SK-N-SH (cell line): ENCODE data around the gene HOXA10. TPM values are rescaled to one million over a fixed set of nuclear protein-coding genes. Genes with fewer than 3 reads are reported as not detected.

Source experiments
- CTCF ChIA-PET: fragments of 300-600, 350-600 bp; formaldehyde crosslinking; extraction: SDS; loops from one replicate; lab custom pipeline; 2021; lab: Yijun Ruan, JAX
- POLR2A ChIA-PET: fragments of 350-600 bp; sonication (Branson Sonifier 250); formaldehyde crosslinking; extraction: SDS; loops from one replicate; lab custom pipeline; 2020; ENCODE audit warnings: antibody characterized with exemption, inconsistent platforms; lab: Yijun Ruan, JAX
- DNase-seq: peaks from one replicate; pipeline ENCODE4 v3.0.0; 2012
- H2AFZ ChIP-seq: fragments of 200-600 bp; sonication (generic); 2 replicates; pipeline ENCODE4 v1.8.1; 2016; ENCODE audit warnings: antibody characterized with exemption, mild to moderate bottlenecking, low read depth
- H3F3A ChIP-seq: fragments of 200-600 bp; sonication (generic); replicated peaks from 2 replicates; pipeline ENCODE3; 2016; ENCODE audit warnings: antibody characterized with exemption, mild to moderate bottlenecking; ENCODE audit not compliant: insufficient read depth
- H3K27ac ChIP-seq, 2 experiments: fragments of 200-500 bp in 1 of 2; fragments of 200-600 bp in 1 of 2; sonication (Bioruptor generic) in 1 of 2; sonication (generic), shearing (Covaris generic) in 1 of 2; 2 replicates each; pipeline versions ENCODE4 v1.5.1 to v1.6.1; 2014 to 2016; ENCODE audit warnings: low read depth in 2 of 2, inconsistent platforms in 1 of 2, low read length in 1 of 2, mild to moderate bottlenecking in 1 of 2, mixed read lengths in 1 of 2
- H3K27me3 ChIP-seq: fragments of 200-600 bp; sonication (generic), shearing (Covaris generic); 2 replicates; pipeline ENCODE4 v1.6.1; 2016; ENCODE audit warnings: mixed run types; ENCODE audit not compliant: insufficient read depth
- H3K36me3 ChIP-seq, 2 experiments: fragments of 200-500 bp in 1 of 2; fragments of 200-600 bp in 1 of 2; sonication (Bioruptor generic) in 1 of 2; sonication (generic) in 1 of 2; replicated peaks in 1 of 2; 2 replicates each; pipeline versions ENCODE3 to v1.5.1; 2014 to 2016; ENCODE audit warnings: low read length in 1 of 2, mild to moderate bottlenecking in 1 of 2; ENCODE audit not compliant: insufficient read depth in 2 of 2, control insufficient read depth in 1 of 2
- H3K4me1 ChIP-seq, 2 experiments: fragments of 200-500 bp in 1 of 2; fragments of 200-600 bp in 1 of 2; sonication (Bioruptor generic) in 1 of 2; sonication (generic), shearing (Covaris generic) in 1 of 2; 2 replicates each; pipeline versions ENCODE4 v1.5.1 to v1.6.1; 2014 to 2016; ENCODE audit warnings: low read depth in 1 of 2, low read length in 1 of 2, mixed run types in 1 of 2; ENCODE audit not compliant: insufficient read depth in 2 of 2, control insufficient read depth in 1 of 2
- H3K4me2 ChIP-seq: fragments of 200-600 bp; sonication (generic), shearing (Covaris generic); 2 replicates; pipeline ENCODE4 v1.6.1; 2017; ENCODE audit warnings: mixed run types
- H3K4me3 ChIP-seq, 2 experiments: fragments of 200-500 bp in 1 of 2; fragments of 200-600 bp in 1 of 2; sonication (Bioruptor generic) in 1 of 2; sonication (generic), shearing (Covaris generic) in 1 of 2; 2 replicates each; pipeline versions ENCODE4 v1.5.1 to v1.8.1; 2014 to 2016; ENCODE audit warnings: low read depth in 2 of 2, inconsistent platforms in 1 of 2, low read length in 1 of 2, mild to moderate bottlenecking in 1 of 2, mixed read lengths in 1 of 2, moderate library complexity in 1 of 2
- H3K79me2 ChIP-seq: fragments of 200-600 bp; sonication (generic); 2 replicates; pipeline ENCODE4 v1.8.1; 2017; ENCODE audit warnings: mild to moderate bottlenecking; ENCODE audit not compliant: insufficient read depth
- H3K9ac ChIP-seq: fragments of 200-600 bp; sonication (generic); 2 replicates; pipeline ENCODE4 v1.6.1; 2017; ENCODE audit warnings: mixed run types
- H3K9me2 ChIP-seq: fragments of 200-600 bp; sonication (generic); 2 replicates; pipeline ENCODE4 v1.6.1; 2017; ENCODE audit warnings: mixed run types
- H3K9me3 ChIP-seq: fragments of 200-600 bp; sonication (generic); 2 replicates; pipeline ENCODE4 v1.6.1; 2017; ENCODE audit warnings: mixed run types, mild to moderate bottlenecking, moderate library complexity
- H4K20me1 ChIP-seq: fragments of 200-600 bp; sonication (generic); 2 replicates; pipeline ENCODE4 v1.6.1; 2017; ENCODE audit warnings: mild to moderate bottlenecking, mixed run types; ENCODE audit not compliant: insufficient read depth
- EZH2phosphoT487 ChIP-seq: fragments of 200-600 bp; sonication (generic); IDR thresholded peaks from 2 replicates; pipeline ENCODE4 v1.6.1; 2017; ENCODE audit warnings: low read depth, mixed run types, mild to moderate bottlenecking, antibody characterized with exemption, moderate library complexity, borderline replicate concordance
- FOXM1 ChIP-seq: IDR thresholded peaks from 2 replicates; pipeline ENCODE4 v1.4.0; 2012; ENCODE audit warnings: low read depth, mild to moderate bottlenecking
- JUND ChIP-seq: IDR thresholded peaks from 2 replicates; pipeline ENCODE4 v1.4.0; 2012
- MEF2A ChIP-seq: IDR thresholded peaks from 2 replicates; pipeline ENCODE4 v1.4.0; 2012; ENCODE audit warnings: low read depth, borderline replicate concordance
- NFIC ChIP-seq: IDR thresholded peaks from 2 replicates; pipeline ENCODE4 v1.4.0; 2012; ENCODE audit warnings: borderline replicate concordance
- RFX5 ChIP-seq: IDR thresholded peaks from 2 replicates; pipeline ENCODE4 v1.6.1; 2012; ENCODE audit warnings: mild to moderate bottlenecking, improper control_type of control experiment, low read length
- RXRA ChIP-seq: IDR thresholded peaks from 2 replicates; pipeline ENCODE4 v1.4.0; 2012; ENCODE audit warnings: low read depth, mild to moderate bottlenecking, borderline replicate concordance
- SIN3A ChIP-seq: IDR thresholded peaks from 2 replicates; pipeline ENCODE4 v1.6.1; 2012; ENCODE audit warnings: low read depth, mild to moderate bottlenecking, low read length, moderate library complexity, borderline replicate concordance
- YY1 ChIP-seq: IDR thresholded peaks from 2 replicates; pipeline ENCODE4 v1.4.0; 2012; ENCODE audit warnings: low read depth, mild to moderate bottlenecking
- WGBS: methylation state at CpG from one replicate; pipeline ENCODE4 v1.1.6; 2017; ENCODE audit warnings: low lambda C conversion rate; 5-methylcytosine and 5-hydroxymethylcytosine counted together
- polyA plus RNA-seq, 3 experiments: library from polyadenylated mRNA; depleted of rRNA; stranded (reverse); fragments of >200 nt; gene quantifications; 2 replicates each; pipeline ENCODE4 v1.2.3, GENCODE V29; 2012

The HOXA10 gene
- polyA plus RNA-seq, 1 of the 3 experiments (the other 2 are of a cell fraction), result not detected

DNA sequence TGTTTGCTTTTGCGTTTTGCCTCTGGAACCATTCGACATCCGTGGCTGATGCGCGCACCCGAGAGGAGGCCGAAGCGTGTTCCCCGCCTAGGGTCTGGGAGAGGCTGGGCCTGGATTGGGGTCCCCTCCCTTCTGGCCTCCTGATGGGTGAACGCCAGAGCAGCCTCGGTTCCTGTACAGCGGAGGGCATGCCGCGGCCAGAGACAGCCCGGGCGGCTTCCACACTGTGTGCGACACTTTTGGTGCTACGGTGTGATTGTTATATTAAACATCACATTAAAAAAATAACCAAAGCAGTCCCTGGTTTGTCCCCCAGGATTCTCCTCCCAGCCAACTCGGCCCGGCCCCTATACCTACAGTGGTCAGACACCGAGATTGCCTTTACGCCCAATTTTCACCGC is 14.0 kb downstream of the HOXA10 start (continued):
- no peak for TF ChIP-seq SIN3A
- no peak for TF ChIP-seq RXRA
- TF ChIP-seq YY1, result no peak

DNA sequence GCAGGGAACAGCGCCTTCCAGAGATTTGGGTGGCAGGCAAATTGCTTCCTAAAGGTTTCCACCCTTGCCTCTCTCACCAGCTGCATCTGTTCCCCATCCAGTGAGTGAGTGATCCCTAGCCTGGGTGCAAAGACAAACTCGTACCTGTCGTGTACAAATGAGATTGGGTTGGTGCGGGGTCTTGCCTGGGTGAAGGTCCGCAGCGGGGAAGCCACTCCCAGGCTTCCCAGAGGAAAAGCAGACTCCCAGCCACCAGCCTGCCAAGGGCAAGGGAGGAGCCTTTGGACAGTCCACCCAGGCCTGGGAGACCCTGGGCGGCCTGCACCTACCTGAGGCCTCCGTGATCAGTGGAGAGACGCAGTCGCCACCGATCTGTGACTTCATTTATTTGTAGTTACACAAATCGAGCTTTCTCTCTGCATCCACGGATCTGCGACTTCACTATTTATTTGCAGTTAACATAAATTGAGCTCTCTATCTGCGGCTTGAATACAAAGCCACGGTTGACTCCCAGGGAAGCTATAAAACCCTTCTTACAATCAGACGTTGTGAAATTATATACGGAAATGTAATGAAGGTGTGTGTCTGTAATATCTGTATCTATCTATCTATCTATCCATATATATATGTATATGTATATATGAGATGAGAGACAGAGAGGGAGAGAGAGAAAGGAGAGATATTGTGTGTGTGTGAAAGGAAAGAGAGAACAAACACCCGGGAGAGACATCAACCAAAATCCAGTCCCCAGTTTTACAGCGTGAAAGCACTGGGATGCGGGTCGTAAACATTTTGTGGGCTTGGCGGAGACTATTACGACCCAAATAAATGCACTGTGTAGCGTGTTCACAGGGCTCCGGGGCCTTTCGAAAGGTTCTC is 14.6 kb downstream of the HOXA10 start:
- no peak for TF ChIP-seq FOXM1
- no peak for TF ChIP-seq NFIC
- TF ChIP-seq EZH2phosphoT487, result no peak
- no peak for TF ChIP-seq SIN3A
- no peak for TF ChIP-seq JUND
- TF ChIP-seq RFX5, result no peak
- POLR2A ChIA-PET, result no interaction called here
- Histone ChIP-seq H3K9me2 (no peaks in the 10 kb centered on the region), H3K9ac (no peak overlapping the region), H3K4me3 (no peak overlapping the region), H3K9me3 (no peaks in the 10 kb centered on the region), H4K20me1 (no peaks in the 10 kb centered on the region), H3K4me2 (no peak overlapping the region), H3K27me3 (peaks cover 91% of the 10 kb centered on the region), H3K36me3 (no peaks in the 10 kb centered on the region), H2AFZ (no peak overlapping the region), H3K4me1 (peaks cover 0 to 8% of the 10 kb centered on the region in 2 experiments; a peak in 1 of 4 replicates), H3F3A (peaks cover 10% of the 10 kb centered on the region), H3K27ac (no peak overlapping the region), H3K79me2 (no peaks in the 10 kb centered on the region)
- 63% methylated on average over 27 of the region's 27 CpGs for WGBS
- CTCF ChIA-PET, result interaction anchor here (0.6 to 11.7 kb wide), 7 partner anchors 9 to 1258 kb away, joined by 3 to 270 read pairs (median 4); partner anchors contain the start of genes HOXA3, HOXA5 and HOXA6
- DNase-seq, result no peak

DNA sequence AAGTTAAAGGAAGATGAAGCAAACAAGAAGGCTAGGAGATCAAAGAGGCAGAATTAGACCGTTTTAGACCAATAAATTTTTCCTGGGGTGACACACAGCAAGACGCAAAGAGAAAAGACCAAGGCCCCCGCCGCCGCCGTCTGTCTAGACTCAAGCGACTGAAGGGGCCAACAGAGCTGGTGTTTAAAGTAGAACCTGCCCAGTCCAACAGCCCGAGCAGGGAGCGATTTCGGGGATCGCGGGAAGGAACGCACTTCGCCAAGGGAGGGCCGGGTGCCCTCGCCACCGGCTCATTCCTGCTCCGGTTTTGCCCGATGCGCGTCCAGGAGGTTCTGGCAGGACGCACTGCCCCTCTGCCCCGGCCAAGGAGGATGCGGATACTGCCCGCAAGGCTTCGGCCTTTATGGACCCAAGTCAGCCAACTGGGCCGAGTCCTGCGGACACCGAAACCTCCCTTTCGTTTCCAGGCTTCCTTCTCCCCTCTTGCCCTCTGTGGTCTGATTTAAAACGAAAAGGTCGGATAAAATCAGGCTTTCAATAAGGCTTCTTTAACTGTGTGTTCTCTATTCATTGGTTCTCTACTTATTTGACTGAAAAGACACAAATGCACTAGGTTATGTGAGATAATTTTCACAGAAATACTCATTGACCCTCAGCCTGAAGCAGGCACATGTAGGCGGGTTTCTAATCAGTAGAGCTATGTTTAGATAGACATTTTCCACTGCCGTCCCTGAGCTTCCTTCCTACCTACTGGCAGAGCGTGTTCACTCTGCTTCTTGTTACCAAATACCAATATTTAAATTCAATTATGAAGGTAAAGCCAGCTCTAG is 15.5 kb downstream of the HOXA10 start:
- H3K9me3 ChIP-seq, result no peaks in the 10 kb centered on the region
- H4K20me1 ChIP-seq, result peaks cover 6% of the 10 kb centered on the region; the same call in 1 of the 2 replicates
- H3K4me2 ChIP-seq, result no peak overlapping the region
- 40% methylated on average over 31 of the region's 35 CpGs for WGBS
- no peaks in the 10 kb centered on the region for H3K36me3 ChIP-seq
- DNase-seq, result no peak
- POLR2A ChIA-PET, result no interaction called here
- no peaks in the 10 kb centered on the region for H3K79me2 ChIP-seq
- no peak overlapping the region for H3K9ac ChIP-seq
- H3K4me1 ChIP-seq, result peaks cover 0 to 8% of the 10 kb centered on the region in 2 experiments; a peak in 1 of 4 replicates
- TF ChIP-seq MEF2A (no peak), EZH2phosphoT487 (peak; percentile 35; the same call in 1 of the 2 replicates)
- H3K9me2 ChIP-seq, result no peaks in the 10 kb centered on the region
- no peak overlapping the region for H3K4me3 ChIP-seq
- H3F3A ChIP-seq, result peaks cover 10% of the 10 kb centered on the region
- no peak overlapping the region for H3K27ac ChIP-seq
- H3K27me3 ChIP-seq, result peaks cover 91% of the 10 kb centered on the region
- no peak overlapping the region for H2AFZ ChIP-seq
- CTCF ChIA-PET, result interaction anchor here (0.5 to 11.7 kb wide), 9 partner anchors 10 to 1265 kb away, joined by 3 to 270 read pairs (median 5); partner anchors contain the start of genes HOXA3, HOXA5 and HOXA6
